NCI-H2107 (cell line): ENCODE measurements around the gene DUSP18.
"Not testable (repeated sequence)": the region's sequence is repeated elsewhere in the genome, so short reads cannot be mapped to it uniquely, and the experiment has no call there.

Experiments
- DNase-seq: peaks from one replicate; lab custom pipeline; 2025; lab: John Stamatoyannopoulos, UW

Gene DUSP18

GRCh38 chr22:30667494-30668385, at the start of gene DUSP18:
Gene DUSP18 (minus strand): TSS chr22:30667875. CDS start chr22:30664003, 3,872 bp downstream.
- DNase-seq, result peak; percentile 64

GRCh38 chr22:30714062-30714461, 46.4 kb upstream of the DUSP18 start:
- no peak for DNase-seq

GRCh38 chr22:30712094-30712493, 44.4 kb upstream of the DUSP18 start:
- DNase-seq, result no peak

- DNase-seq, result not testable (repeated sequence)
Observed at GRCh38 chr22:30709980-30710379, 42.3 kb upstream of the DUSP18 start.

- peak; percentile 4 for DNase-seq
Observed at GRCh38 chr22:30705710-30706651, 38.3 kb upstream of the DUSP18 start.

- no peak for DNase-seq
Observed at GRCh38 chr22:30704978-30705377, 37.3 kb upstream of the DUSP18 start.

- no peak for DNase-seq
Observed at GRCh38 chr22:30702856-30703255, 35.2 kb upstream of the DUSP18 start.

- no peak for DNase-seq
Observed at GRCh38 chr22:30701872-30702271, 34.2 kb upstream of the DUSP18 start.

GRCh38 chr22:30697975-30698374, 30.3 kb upstream of the DUSP18 start:
- DNase-seq, result no peak

GRCh38 chr22:30695871-30696655, 28.4 kb upstream of the DUSP18 start:
- no peak for DNase-seq

GRCh38 chr22:30695351-30695851, 27.7 kb upstream of the DUSP18 start:
- no peak for DNase-seq

- peak; percentile 17 for DNase-seq
Observed at GRCh38 chr22:30694640-30695350, 27.1 kb upstream of the DUSP18 start, which contains the start of gene OSBP2. Gene OSBP2 (plus strand): TSS chr22:30694874. CDS start chr22:30694910, 36 bp downstream.

GRCh38 chr22:30694171-30694639, 26.5 kb upstream of the DUSP18 start:
- DNase-seq, result peak; percentile 18

GRCh38 chr22:30691204-30691603, 23.5 kb upstream of the DUSP18 start:
- DNase-seq, result no peak

- no peak for DNase-seq
Observed at GRCh38 chr22:30689622-30690021, 21.9 kb upstream of the DUSP18 start.

- DNase-seq, result no peak
Observed at GRCh38 chr22:30687358-30687757, 19.7 kb upstream of the DUSP18 start.

GRCh38 chr22:30685178-30685577, 17.5 kb upstream of the DUSP18 start:
- DNase-seq, result no peak

GRCh38 chr22:30681831-30682230, 14.2 kb upstream of the DUSP18 start:
- DNase-seq, result no peak

GRCh38 chr22:30680991-30681770, 13.5 kb upstream of the DUSP18 start:
- no peak for DNase-seq
